GM23248 (cell line): ENCODE results near the gene ESR2. TPM values are rescaled to one million over a fixed set of nuclear protein-coding genes. Genes with fewer than 3 reads are reported as not detected.

Experiments
- DNase-seq: peaks from one replicate; pipeline ENCODE4 v3.0.0-alpha.2; 2015
- H2AFZ ChIP-seq: fragments of 200-600 bp; sonication (generic); 2 replicates; pipeline ENCODE4 v1.6.1; 2016; ENCODE audit warnings: antibody characterized with exemption
- H3F3A ChIP-seq: fragments of 200-600 bp; sonication (generic); 2 replicates; pipeline ENCODE4 v1.6.1; 2016; ENCODE audit warnings: mild to moderate bottlenecking, antibody characterized with exemption, mixed run types; ENCODE audit not compliant: insufficient read depth
- H3K27ac ChIP-seq: fragments of 200-600 bp; sonication (generic); 2 replicates; pipeline ENCODE4 v1.5.1; 2016; ENCODE audit warnings: mild to moderate bottlenecking
- H3K27me3 ChIP-seq: fragments of 200-600 bp; sonication (generic); replicated peaks from 2 replicates; pipeline ENCODE4 v1.6.1; 2016; ENCODE audit warnings: mild to moderate bottlenecking; ENCODE audit not compliant: insufficient read depth
- H3K36me3 ChIP-seq: fragments of 200-600 bp; sonication (generic); 2 replicates; pipeline ENCODE4 v1.6.1; 2016; ENCODE audit warnings: low read depth, mild to moderate bottlenecking
- H3K4me1 ChIP-seq: fragments of 200-600 bp; sonication (generic); 2 replicates; pipeline ENCODE4 v1.6.1; 2016; ENCODE audit warnings: mild to moderate bottlenecking; ENCODE audit not compliant: insufficient read depth
- H3K4me2 ChIP-seq: fragments of 200-600 bp; sonication (generic); one replicate; pipeline ENCODE4 v1.6.1; 2016; ENCODE audit warnings: mild to moderate bottlenecking; ENCODE audit not compliant: unreplicated experiment
- H3K4me3 ChIP-seq: fragments of 200-600 bp; sonication (generic); 2 replicates; pipeline ENCODE4 v1.5.1; 2016; ENCODE audit warnings: mild to moderate bottlenecking
- H3K79me2 ChIP-seq: fragments of 200-600 bp; sonication (generic); 2 replicates; pipeline ENCODE4 v1.6.1; 2016; ENCODE audit warnings: mild to moderate bottlenecking; ENCODE audit not compliant: insufficient read depth
- H3K9ac ChIP-seq: fragments of 200-600 bp; sonication (generic); 2 replicates; pipeline ENCODE4 v1.6.1; 2016; ENCODE audit warnings: mild to moderate bottlenecking
- H3K9me2 ChIP-seq: fragments of 200-600 bp; sonication (generic); 2 replicates; pipeline ENCODE4 v1.6.1; 2016; ENCODE audit warnings: mixed run types, mild to moderate bottlenecking, moderate library complexity; ENCODE audit not compliant: insufficient read depth
- H3K9me3 ChIP-seq: fragments of 200-600 bp; sonication (generic); one replicate; pipeline ENCODE4 v1.6.1; 2017; ENCODE audit warnings: low read depth
- H4K20me1 ChIP-seq: fragments of 200-600 bp; sonication (generic); 2 replicates; pipeline ENCODE4 v1.6.0; 2016; ENCODE audit not compliant: insufficient read depth
- EZH2 ChIP-seq: fragments of 200-600 bp; sonication (generic); IDR thresholded peaks from 2 replicates; pipeline ENCODE4 v1.6.1; 2018; ENCODE audit warnings: antibody characterized with exemption, mild to moderate bottlenecking; ENCODE audit not compliant: insufficient read depth, poor library complexity, severe bottlenecking
- EZH2phosphoT487 ChIP-seq: fragments of 200-600 bp; sonication (generic); IDR thresholded peaks from 2 replicates; pipeline ENCODE4 v1.6.1; 2018; ENCODE audit warnings: antibody characterized with exemption, moderate library complexity, mild to moderate bottlenecking, low read depth; ENCODE audit not compliant: insufficient read depth
- WGBS, 2 experiments: methylation state at CpG; one replicate each; pipeline ENCODE4 v1.1.6; 2015 to 2017; ENCODE audit warnings: low lambda C conversion rate in 2 of 2, low coverage in 1 of 2; ENCODE audit errors: missing lambda C conversion rate in 2 of 2; 5-methylcytosine and 5-hydroxymethylcytosine counted together
- in situ Hi-C: fragments of 300-500 bp; cut with MboI; formaldehyde crosslinking; loops from 2 replicates; pipeline ENCODE4 v1.15.0; 2020
- polyA plus RNA-seq: library from polyadenylated mRNA; unstranded; fragments of >200 nt; fragmentation: Nextera tagmentation; extraction: Ambion mirVana; gene quantifications from 2 replicates; pipeline ENCODE4 v1.2.1, GENCODE V29; 2016
- total RNA-seq: library from RNA; depleted of rRNA; stranded (reverse); fragments of >200 nt; shearing (Covaris generic); gene quantifications from 2 replicates; pipeline ENCODE4 v1.2.3, GENCODE V29; 2014

Gene ESR2
- total and polyA plus RNA-seq, 2 experiments from 2014 or later: not detected

- no peaks in the 10 kb centered on the region for H3K79me2 ChIP-seq
- TF ChIP-seq EZH2phosphoT487 (no peak), EZH2 (no peak)
- no peaks in the 10 kb centered on the region for H4K20me1 ChIP-seq
- no peak for DNase-seq
- H3K4me2 ChIP-seq: no peak overlapping the region
- in situ Hi-C loops: loop anchor here (10.0 kb wide), 1 partner anchor 267 kb away; no protein-coding TSS in a partner anchor
- H3K9ac ChIP-seq: no peak overlapping the region
- no peaks in the 10 kb centered on the region for H3K36me3 ChIP-seq
- H3K9me2 ChIP-seq: no peaks in the 10 kb centered on the region
- no peaks in the 10 kb centered on the region for H3K9me3 ChIP-seq
- H3K27me3 ChIP-seq: peaks cover 46% of the 10 kb centered on the region
- no peak overlapping the region for H3K4me3 ChIP-seq
- H3K4me1 ChIP-seq: peaks cover 12% of the 10 kb centered on the region
- 80% methylated on average over 3 of the region's 3 CpGs for WGBS, 2 experiments
- H2AFZ ChIP-seq: no peak overlapping the region
- H3F3A ChIP-seq: no peaks in the 10 kb centered on the region
- no peak overlapping the region for H3K27ac ChIP-seq
These were observed 2.0 kb downstream of the ESR2 start for GRCh38 chr14:64292197-64292596.

DNA sequence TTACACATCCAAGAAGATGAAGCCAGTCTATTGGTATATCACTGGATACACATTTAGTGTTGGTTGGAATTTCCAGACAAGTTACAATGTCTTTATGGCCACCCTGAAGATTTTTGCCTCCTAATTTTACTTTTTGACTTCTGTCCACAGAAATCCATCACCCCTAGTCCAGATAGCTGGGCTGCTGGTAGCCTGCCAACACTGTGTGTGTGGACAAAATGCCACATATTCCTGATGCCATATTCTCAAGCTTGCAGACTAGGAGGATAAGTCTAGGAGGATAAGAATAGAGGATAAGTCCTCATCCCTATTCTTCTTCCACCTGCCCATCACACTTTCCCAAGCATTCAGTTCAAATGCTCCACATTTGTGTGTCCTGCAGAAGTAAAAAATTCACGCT is 4.6 kb downstream of the ESR2 start:
- H3K79me2 ChIP-seq: no peaks in the 10 kb centered on the region
- H3K27ac ChIP-seq: no peak overlapping the region
- TF ChIP-seq EZH2 (no peak), EZH2phosphoT487 (no peak)
- H3K4me1 ChIP-seq: peaks cover 9% of the 10 kb centered on the region
- no peak overlapping the region for H2AFZ ChIP-seq
- WGBS, 2 experiments: 80 to 95% methylated on average over 1 of the region's 1 CpG
- H3K36me3 ChIP-seq: no peaks in the 10 kb centered on the region
- H3K4me3 ChIP-seq: no peak overlapping the region
- H3K27me3 ChIP-seq: peaks cover 27% of the 10 kb centered on the region
- in situ Hi-C loops: no loop called here
- H3F3A ChIP-seq: no peaks in the 10 kb centered on the region
- no peaks in the 10 kb centered on the region for H4K20me1 ChIP-seq
- no peak for DNase-seq
- H3K9me2 ChIP-seq: no peaks in the 10 kb centered on the region
- H3K4me2 ChIP-seq: no peak overlapping the region
- H3K9ac ChIP-seq: no peak overlapping the region
- no peaks in the 10 kb centered on the region for H3K9me3 ChIP-seq

GRCh38 chr14:64281805-64282204 is 12.4 kb downstream of the ESR2 start:
- no peak overlapping the region for H3K4me3 ChIP-seq
- H3K9me2 ChIP-seq: no peaks in the 10 kb centered on the region
- no peaks in the 10 kb centered on the region for H3F3A ChIP-seq
- no peak overlapping the region for H3K9ac ChIP-seq
- no peaks in the 10 kb centered on the region for H3K36me3 ChIP-seq
- DNase-seq: no peak
- H3K9me3 ChIP-seq: no peaks in the 10 kb centered on the region
- no peak overlapping the region for H2AFZ ChIP-seq
- WGBS, 2 experiments: 88 to 91% methylated on average over 2 of the region's 2 CpGs
- H3K79me2 ChIP-seq: no peaks in the 10 kb centered on the region
- H3K27ac ChIP-seq: no peak overlapping the region
- in situ Hi-C loops: no loop called here
- H3K4me2 ChIP-seq: no peak overlapping the region
- no peaks in the 10 kb centered on the region; the same call in 1 of the 2 replicates for H3K27me3 ChIP-seq
- TF ChIP-seq EZH2 (no peak), EZH2phosphoT487 (no peak)
- H3K4me1 ChIP-seq: no peaks in the 10 kb centered on the region
- H4K20me1 ChIP-seq: no peaks in the 10 kb centered on the region

- H3K36me3 ChIP-seq: no peaks in the 10 kb centered on the region
- H3K27me3 ChIP-seq: no peaks in the 10 kb centered on the region; the same call in 1 of the 2 replicates
- DNase-seq: no peak
- H4K20me1 ChIP-seq: no peaks in the 10 kb centered on the region
- WGBS, 2 experiments: 71 to 73% methylated on average over 15 of the region's 15 CpGs
- no peaks in the 10 kb centered on the region for H3K4me1 ChIP-seq
- in situ Hi-C loops: no loop called here
- no peaks in the 10 kb centered on the region for H3F3A ChIP-seq
- no peaks in the 10 kb centered on the region for H3K9me3 ChIP-seq
- H3K27ac ChIP-seq: no peak overlapping the region
- no peaks in the 10 kb centered on the region for H3K9me2 ChIP-seq
- H3K4me3 ChIP-seq: no peak overlapping the region
- no peaks in the 10 kb centered on the region for H3K79me2 ChIP-seq
- no peak overlapping the region for H2AFZ ChIP-seq
- TF ChIP-seq EZH2: no peak
- TF ChIP-seq EZH2phosphoT487: no peak
- H3K4me2 ChIP-seq: no peak overlapping the region
- no peak overlapping the region for H3K9ac ChIP-seq
These were observed 14.2 kb downstream of the ESR2 start for GRCh38 chr14:64279704-64280668.
